Activated CD4-positive, alpha-beta T cell treated with anti-CD3 and anti-CD28 coated beads, Interleukin-2, amount 10 ng/mL, durations not matched to agents 7 days and 5 days (primary cell): ENCODE results near the gene FBXL5. TPM values are rescaled to one million over a fixed set of nuclear protein-coding genes. Genes with fewer than 3 reads are reported as not detected.

Experiments used
- CTCF ChIA-PET: fragments of 350-600 bp; sonication (Branson Sonifier 250); formaldehyde crosslinking; loops from one replicate; lab custom pipeline; 2021; ENCODE audit warnings: antibody characterized with exemption; lab: Charles Lee
- POLR2A ChIA-PET: fragments of 350-600 bp; sonication (Branson Sonifier 250); formaldehyde crosslinking; loops from one replicate; lab custom pipeline; 2021; ENCODE audit warnings: antibody characterized with exemption; lab: Charles Lee
- DNase-seq: peaks from one replicate; pipeline ENCODE4 v3.0.0-alpha.2; 2020
- H3K27ac Mint-ChIP-seq: one replicate; pipeline ENCODE4 v1.8.0; 2021; ENCODE audit warnings: mild to moderate bottlenecking, moderate library complexity, mixed read lengths
- H3K27me3 Mint-ChIP-seq: one replicate; pipeline ENCODE4 v1.8.0; 2021; ENCODE audit warnings: mixed read lengths
- H3K36me3 Mint-ChIP-seq: one replicate; pipeline ENCODE4 v1.8.0; 2021; ENCODE audit warnings: low read depth, mixed read lengths
- H3K4me1 Mint-ChIP-seq: one replicate; pipeline ENCODE4 v1.8.0; 2021; ENCODE audit warnings: mixed read lengths
- H3K4me3 Mint-ChIP-seq: one replicate; pipeline ENCODE4 v1.8.0; 2021; ENCODE audit warnings: mild to moderate bottlenecking, moderate library complexity, mixed read lengths
- H3K9me3 Mint-ChIP-seq: one replicate; pipeline ENCODE4 v1.8.0; 2021; ENCODE audit warnings: mixed read lengths
- total RNA-seq, 2 experiments: library from RNA; stranded (reverse); gene quantifications; one replicate each; pipeline ENCODE4 v1.2.3, GENCODE V29; 2021

Gene FBXL5
- total RNA-seq, 2 experiments from 2014 or later = 34.3 to 38.6 TPM

GRCh38 chr4:15674046-15674445, 18.9 kb upstream of the FBXL5 start:
- no peaks in the 10 kb centered on the region for H3K27me3 Mint-ChIP-seq
- no peak overlapping the region for H3K4me3 Mint-ChIP-seq
- no peaks in the 10 kb centered on the region for H3K9me3 Mint-ChIP-seq
- POLR2A ChIA-PET = no interaction called here
- H3K4me1 Mint-ChIP-seq = peaks cover 21% of the 10 kb centered on the region
- H3K27ac Mint-ChIP-seq = no peak overlapping the region
- DNase-seq = no peak
- peaks cover 37% of the 10 kb centered on the region for H3K36me3 Mint-ChIP-seq
- CTCF ChIA-PET = interaction anchor here (0.6 kb wide), 1 partner anchor 14 kb away, joined by 5 read pairs; no protein-coding TSS in a partner anchor

- H3K36me3 Mint-ChIP-seq = peaks cover 37% of the 10 kb centered on the region
- DNase-seq = no peak
- CTCF ChIA-PET = interaction anchor here (0.6 to 2.2 kb wide), 2 partner anchors 12 to 13 kb away, joined by 5 read pairs; no protein-coding TSS in a partner anchor
Measured at GRCh38 chr4:15673337-15673736, 18.2 kb upstream of the FBXL5 start.

DNA sequence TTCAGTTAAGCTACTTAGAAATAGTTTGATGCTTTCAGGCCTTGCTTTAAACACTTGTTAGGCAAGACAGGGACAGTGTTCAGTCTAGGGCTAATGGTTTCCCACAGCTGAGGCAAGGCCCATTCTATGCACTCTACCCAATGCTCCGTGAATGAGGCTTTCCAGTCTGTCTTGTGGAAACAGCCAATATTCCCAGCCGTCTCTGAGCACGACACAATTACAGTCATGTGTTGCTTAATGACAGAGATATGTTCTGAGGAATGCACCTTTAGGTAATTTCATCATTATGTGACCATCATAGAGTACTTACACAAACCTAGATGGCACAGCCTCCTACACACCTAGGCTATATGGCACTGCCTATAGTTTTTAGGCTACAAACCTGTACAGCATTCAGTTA, 16.9 kb upstream of the FBXL5 start:
- H3K4me1 Mint-ChIP-seq = peaks cover 10% of the 10 kb centered on the region
- H3K27me3 Mint-ChIP-seq = no peaks in the 10 kb centered on the region
- H3K36me3 Mint-ChIP-seq = peaks cover 38% of the 10 kb centered on the region
- DNase-seq = no peak
- CTCF ChIA-PET = interaction anchor here (2.2 kb wide), 1 partner anchor 11 kb away, joined by 5 read pairs; no protein-coding TSS in a partner anchor
- POLR2A ChIA-PET = no interaction called here
- H3K4me3 Mint-ChIP-seq = no peak overlapping the region
- no peak overlapping the region for H3K27ac Mint-ChIP-seq
- no peaks in the 10 kb centered on the region for H3K9me3 Mint-ChIP-seq

More at GRCh38 chr4:15673337-15673736, 18.2 kb upstream of the FBXL5 start:
- POLR2A ChIA-PET = no interaction called here
- Mint-ChIP-seq H3K9me3 (no peaks in the 10 kb centered on the region), H3K4me1 (peaks cover 19% of the 10 kb centered on the region), H3K4me3 (no peak overlapping the region), H3K27me3 (no peaks in the 10 kb centered on the region), H3K27ac (no peak overlapping the region)

GRCh38 chr4:15670576-15670975, 15.4 kb upstream of the FBXL5 start:
- Mint-ChIP-seq H3K36me3 (peaks cover 44% of the 10 kb centered on the region), H3K27me3 (no peaks in the 10 kb centered on the region), H3K4me1 (peaks cover 13% of the 10 kb centered on the region), H3K9me3 (no peaks in the 10 kb centered on the region), H3K4me3 (no peak overlapping the region), H3K27ac (no peak overlapping the region)
- ChIA-PET POLR2A (no interaction called here), CTCF (interaction anchor here (0.5 to 1.4 kb wide), 4 partner anchors 11 to 666 kb away, joined by 3 to 6 read pairs (median 4); partner anchors contain the start of gene FAM200B)
- no peak for DNase-seq

- H3K9me3 Mint-ChIP-seq = no peaks in the 10 kb centered on the region
- no peak overlapping the region for H3K4me3 Mint-ChIP-seq
- peaks cover 44% of the 10 kb centered on the region for H3K36me3 Mint-ChIP-seq
- CTCF ChIA-PET = no interaction called here
- H3K27ac Mint-ChIP-seq = no peak overlapping the region
- peaks cover 16% of the 10 kb centered on the region for H3K4me1 Mint-ChIP-seq
- POLR2A ChIA-PET = no interaction called here
- H3K27me3 Mint-ChIP-seq = no peaks in the 10 kb centered on the region
- no peak for DNase-seq
Measured at GRCh38 chr4:15668566-15669435, 13.6 kb upstream of the FBXL5 start.

GRCh38 chr4:15667006-15667405, 11.8 kb upstream of the FBXL5 start:
- no peaks in the 10 kb centered on the region for H3K9me3 Mint-ChIP-seq
- ChIA-PET POLR2A (no interaction called here), CTCF (interaction anchor here (0.6 to 1.6 kb wide), 3 partner anchors 10 to 89 kb away, joined by 3 to 6 read pairs (median 3); no protein-coding TSS in a partner anchor)
- no peak overlapping the region for H3K4me3 Mint-ChIP-seq
- H3K27ac Mint-ChIP-seq = no peak overlapping the region
- DNase-seq = no peak
- peaks cover 36% of the 10 kb centered on the region for H3K36me3 Mint-ChIP-seq
- peaks cover 16% of the 10 kb centered on the region for H3K4me1 Mint-ChIP-seq
- H3K27me3 Mint-ChIP-seq = no peaks in the 10 kb centered on the region

GRCh38 chr4:15665753-15666365, 10.7 kb upstream of the FBXL5 start:
- POLR2A ChIA-PET = interaction anchor here (0.6 kb wide), 1 partner anchor 13 kb away, joined by 3 read pairs; no protein-coding TSS in a partner anchor

GRCh38 chr4:15659768-15660570, 4.8 kb upstream of the FBXL5 start:
- DNase-seq = no peak
- peaks cover 17% of the 10 kb centered on the region for H3K36me3 Mint-ChIP-seq
- ChIA-PET CTCF (interaction anchor here (0.6 to 1.6 kb wide), 5 partner anchors 14 to 839 kb away, joined by 3 to 5 read pairs (median 3); no protein-coding TSS in a partner anchor), POLR2A (interaction anchor here (0.6 to 1.7 kb wide), 2 partner anchors 21 to 224 kb away, joined by 3 to 4 read pairs; partner anchors contain the start of gene FAM200B)
- no peaks in the 10 kb centered on the region for H3K27me3 Mint-ChIP-seq
- H3K4me1 Mint-ChIP-seq = peaks cover 13% of the 10 kb centered on the region
- H3K27ac Mint-ChIP-seq = no peak overlapping the region
- no peaks in the 10 kb centered on the region for H3K9me3 Mint-ChIP-seq
- no peak overlapping the region for H3K4me3 Mint-ChIP-seq

More at GRCh38 chr4:15665753-15666365, 10.7 kb upstream of the FBXL5 start:
- Mint-ChIP-seq H3K9me3 (no peaks in the 10 kb centered on the region), H3K27me3 (no peaks in the 10 kb centered on the region), H3K27ac (peak overlapping the region; percentile 31), H3K36me3 (peaks cover 35% of the 10 kb centered on the region), H3K4me1 (peaks cover 19% of the 10 kb centered on the region), H3K4me3 (no peak overlapping the region)
- CTCF ChIA-PET = interaction anchor here (1.4 to 1.6 kb wide), 2 partner anchors 10 to 90 kb away, joined by 4 to 6 read pairs; no protein-coding TSS in a partner anchor
- DNase-seq = no peak

DNA sequence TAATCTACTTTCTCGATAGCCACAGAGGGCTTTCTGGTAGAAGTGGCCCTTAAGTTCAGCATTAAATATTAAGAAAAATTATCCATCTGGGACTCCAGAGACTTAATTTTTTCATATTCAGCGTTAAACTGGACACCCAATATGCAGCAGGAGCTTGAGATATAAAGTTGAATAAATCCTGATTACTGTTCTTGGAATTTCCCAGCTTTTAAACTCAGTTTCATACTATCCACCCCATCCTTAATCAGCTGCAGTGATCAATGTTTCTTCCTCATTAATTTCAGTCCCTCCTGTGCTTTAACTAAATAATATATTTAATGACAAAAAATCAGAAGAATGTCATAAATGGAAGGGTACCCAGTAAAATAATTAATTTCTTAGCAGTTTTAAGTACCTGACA, 3.6 kb upstream of the FBXL5 start:
- no peak overlapping the region for H3K27ac Mint-ChIP-seq
- POLR2A ChIA-PET = interaction anchor here (1.7 kb wide), 1 partner anchor 23 kb away, joined by 3 read pairs; the partner anchor contains the start of gene FAM200B
- peaks cover 20% of the 10 kb centered on the region for H3K4me1 Mint-ChIP-seq
- no peak for DNase-seq
- CTCF ChIA-PET = no interaction called here
- H3K4me3 Mint-ChIP-seq = no peak overlapping the region
- H3K9me3 Mint-ChIP-seq = no peaks in the 10 kb centered on the region
- H3K27me3 Mint-ChIP-seq = no peaks in the 10 kb centered on the region
- H3K36me3 Mint-ChIP-seq = peaks cover 21% of the 10 kb centered on the region

- no peak overlapping the region for H3K4me3 Mint-ChIP-seq
- H3K36me3 Mint-ChIP-seq = peaks cover 23% of the 10 kb centered on the region
- peaks cover 25% of the 10 kb centered on the region for H3K4me1 Mint-ChIP-seq
- H3K27ac Mint-ChIP-seq = no peak overlapping the region
- ChIA-PET POLR2A (no interaction called here), CTCF (interaction anchor here (0.9 kb wide), 1 partner anchor 108 kb away, joined by 3 read pairs; no protein-coding TSS in a partner anchor)
- no peaks in the 10 kb centered on the region for H3K27me3 Mint-ChIP-seq
- no peaks in the 10 kb centered on the region for H3K9me3 Mint-ChIP-seq
- DNase-seq = no peak
Measured at GRCh38 chr4:15658136-15658770, 3.1 kb upstream of the FBXL5 start.

GRCh38 chr4:15657366-15657765, 2.2 kb upstream of the FBXL5 start:
- Mint-ChIP-seq H3K36me3 (peaks cover 23% of the 10 kb centered on the region), H3K27me3 (no peaks in the 10 kb centered on the region), H3K9me3 (no peaks in the 10 kb centered on the region), H3K27ac (no peak overlapping the region), H3K4me1 (peaks cover 33% of the 10 kb centered on the region), H3K4me3 (no peak overlapping the region)
- CTCF ChIA-PET = interaction anchor here (0.8 to 1.2 kb wide), 3 partner anchors 9 to 142 kb away, joined by 3 to 4 read pairs (median 3); no protein-coding TSS in a partner anchor
- no peak for DNase-seq
- POLR2A ChIA-PET = no interaction called here
